Measurements from ENCODE around the gene CPLANE2. TPM values are rescaled to one million over a fixed set of nuclear protein-coding genes. Genes with fewer than 3 reads are reported as not detected.

Gene CPLANE2
- total and polyA plus RNA-seq, 2 of the 4 experiments (the other 2 are of a cell fraction): 3.2 to 5.8 TPM

DNA sequence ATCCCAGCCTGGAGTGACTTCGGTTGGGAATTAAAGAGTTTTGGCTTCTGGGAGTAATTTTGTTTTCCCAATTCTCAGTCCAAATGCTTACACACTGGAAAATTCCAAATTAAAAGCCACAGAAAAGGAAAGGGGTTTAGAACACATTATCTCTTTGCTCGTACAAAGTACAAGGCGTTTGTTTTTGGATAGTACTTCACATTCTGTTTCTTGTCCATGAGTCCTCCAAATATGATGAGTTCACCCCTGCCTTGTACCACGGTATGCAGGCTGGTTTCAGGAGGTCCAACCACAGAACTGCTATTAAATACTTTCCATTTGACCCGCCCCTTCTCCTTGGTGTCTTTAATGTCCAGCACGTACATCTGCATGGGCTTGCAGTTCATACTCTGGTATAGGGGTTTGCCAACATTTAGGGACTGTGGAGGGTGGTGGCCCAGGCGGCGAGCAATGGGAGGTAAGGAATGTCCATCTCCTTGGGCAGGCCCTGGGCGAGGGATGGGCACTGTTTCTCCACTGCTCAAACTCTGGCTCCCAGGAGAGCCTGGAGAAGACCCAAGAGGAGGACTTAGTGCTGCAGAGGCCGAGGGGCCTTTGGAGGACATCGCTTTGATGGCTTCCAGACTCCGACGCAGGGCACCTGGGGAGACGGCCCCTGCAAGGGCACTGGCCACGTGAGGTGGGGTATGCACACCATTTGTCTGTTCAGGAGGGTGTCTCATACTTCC lies 13.7 kb upstream of the CPLANE2 start:
- Histone ChIP-seq H3K14ac (replicated peaks; ENCODE audit: low read depth, low read length) (0 out of 2 replicates have a peak overlapping the region, but pooled peaks have one; percentile 14), H3K36me3 (ENCODE audit: control insufficient read depth, insufficient read depth, low read length) (peaks cover 31% of the 10 kb centered on the region), H2BK120ac (ENCODE audit: low read depth, low read length) (0 out of 2 replicates have a peak overlapping the region, but pooled peaks have one; percentile 12), H3K27ac (ENCODE audit: insufficient read depth, low read length) (no peak overlapping the region), H2AK5ac (ENCODE audit: low read depth, low read length) (no peak overlapping the region; the same call in 1 of the 2 replicates), H3K27me3 (ENCODE audit: control insufficient read depth, insufficient read depth, low read length) (no peaks in the 10 kb centered on the region), H2AFZ (replicated peaks; ENCODE audit: low read length, poor library complexity) (no peak overlapping the region), H2BK5ac (ENCODE audit: low read depth, low read length, poor library complexity, severe bottlenecking) (no peak overlapping the region), H3K4me2 (ENCODE audit: low read depth, low read length) (no peak overlapping the region), H4K8ac (ENCODE audit: low read depth in 2 of 2, low read length in 2 of 2) (no peak overlapping the region), H2BK20ac (ENCODE audit: low read depth, low read length) (no peak overlapping the region), H2BK15ac (ENCODE audit: low read depth, low read length) (no peak overlapping the region), H3K4me1 (ENCODE audit: control insufficient read depth, insufficient read depth, low read length) (peaks cover 20% of the 10 kb centered on the region), H3K18ac (ENCODE audit: low read depth, low read length) (no peak overlapping the region), H3K56ac (ENCODE audit: extremely low read depth, insufficient read depth, low read length) (no peak overlapping the region), H3K23ac (ENCODE audit: low read depth, low read length) (no peak overlapping the region), H4K20me1 (ENCODE audit: insufficient read depth, low read length) (peaks cover 3% of the 10 kb centered on the region; the same call in 1 of the 2 replicates), H3K4me3 (ENCODE audit: insufficient read depth, low read depth, low read length) (no peak overlapping the region), H4K5ac (ENCODE audit: low read depth, low read length) (no peak overlapping the region), H4K91ac (ENCODE audit: insufficient read depth, low read depth, low read length) (no peak overlapping the region), H3K9me1 (ENCODE audit: insufficient read depth, low read length) (peaks cover 20% of the 10 kb centered on the region), H2AK9ac (replicated peaks; ENCODE audit: low read depth, low read length, poor library complexity) (no peak overlapping the region), H3K9ac (ENCODE audit: low read depth, low read length) (no peak overlapping the region), H3K4ac (ENCODE audit: low read depth, low read length) (no peak overlapping the region), H3K9me3 (ENCODE audit: control insufficient read depth, insufficient read depth, low read length) (no peaks in the 10 kb centered on the region), H3K79me1 (ENCODE audit: low read depth in 1 of 2, low read length in 2 of 2) (peaks cover 19 to 41% of the 10 kb centered on the region in 2 experiments)
- dilution Hi-C loops (cut with HindIII; ENCODE audit: low sequenced_read_pairs, unreplicated experiment) (no loop called here), in situ Hi-C loops (cut with MboI; ENCODE audit: low sequenced_read_pairs) (no loop called here), intact Hi-C loops (cut with micrococcal nuclease) (no loop called here)
- ChIA-PET CTCF (no interaction called here), POLR2A (ENCODE audit: unreplicated experiment) (no interaction called here)
- WGBS, 2 experiments (ENCODE audit: extremely low coverage in 2 of 2, insufficient read length in 1 of 2): 100% methylated on average over 1 of the region's 15 CpGs; no CpG with 5 or more reads in 1 of the 2 experiments
- ATAC-seq (ENCODE audit: low read depth) (peak; percentile 48), DNase-seq (peak; percentile 57)
- no TSS peak for BruUV-seq (replicated peaks)
- TF ChIP-seq MXI1 (IDR thresholded peaks at IDR 0.05; ENCODE audit: borderline replicate concordance, low read depth, low read length) (no peak), ELK1 (IDR thresholded peaks at IDR 0.05; ENCODE audit: borderline replicate concordance, low read depth, low read length) (no peak), NFE2L2 (IDR thresholded peaks at IDR 0.05; ENCODE audit: low read depth, low read length) (no peak), MAZ (IDR thresholded peaks at IDR 0.05; ENCODE audit: borderline replicate concordance, low read depth, low read length) (no peak), RFX5 (IDR thresholded peaks at IDR 0.05; ENCODE audit: low read depth, low read length) (no peak), RCOR1 (IDR thresholded peaks at IDR 0.05; ENCODE audit: insufficient replicate concordance, low read length) (no peak), SMC3 (IDR thresholded peaks at IDR 0.05; ENCODE audit: low read depth, low read length) (no peak), BHLHE40 (IDR thresholded peaks at IDR 0.05; ENCODE audit: low read depth, low read length) (no peak), CEBPB (IDR thresholded peaks at IDR 0.05; ENCODE audit: low read depth, low read length) (no peak), USF2 (IDR thresholded peaks at IDR 0.05; ENCODE audit: low read depth, low read length) (no peak), FOS (IDR thresholded peaks at IDR 0.05; ENCODE audit: low read depth, low read length) (no peak), CHD1 (IDR thresholded peaks at IDR 0.05; ENCODE audit: low read depth, low read length) (no peak), RAD21 (IDR thresholded peaks at IDR 0.05; ENCODE audit: low read length) (no peak), POLR2A (IDR thresholded peaks at IDR 0.05; ENCODE audit: low read depth, low read length) (no peak)
- TF ChIP-seq, protein P1, sequence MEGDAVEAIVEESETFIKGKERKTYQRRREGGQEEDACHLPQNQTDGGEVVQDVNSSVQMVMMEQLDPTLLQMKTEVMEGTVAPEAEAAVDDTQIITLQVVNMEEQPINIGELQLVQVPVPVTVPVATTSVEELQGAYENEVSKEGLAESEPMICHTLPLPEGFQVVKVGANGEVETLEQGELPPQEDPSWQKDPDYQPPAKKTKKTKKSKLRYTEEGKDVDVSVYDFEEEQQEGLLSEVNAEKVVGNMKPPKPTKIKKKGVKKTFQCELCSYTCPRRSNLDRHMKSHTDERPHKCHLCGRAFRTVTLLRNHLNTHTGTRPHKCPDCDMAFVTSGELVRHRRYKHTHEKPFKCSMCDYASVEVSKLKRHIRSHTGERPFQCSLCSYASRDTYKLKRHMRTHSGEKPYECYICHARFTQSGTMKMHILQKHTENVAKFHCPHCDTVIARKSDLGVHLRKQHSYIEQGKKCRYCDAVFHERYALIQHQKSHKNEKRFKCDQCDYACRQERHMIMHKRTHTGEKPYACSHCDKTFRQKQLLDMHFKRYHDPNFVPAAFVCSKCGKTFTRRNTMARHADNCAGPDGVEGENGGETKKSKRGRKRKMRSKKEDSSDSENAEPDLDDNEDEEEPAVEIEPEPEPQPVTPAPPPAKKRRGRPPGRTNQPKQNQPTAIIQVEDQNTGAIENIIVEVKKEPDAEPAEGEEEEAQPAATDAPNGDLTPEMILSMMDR (conservative IDR thresholded peaks at IDR 0.05; ENCODE audit: low read depth, low read length): no peak

Measured in IMR-90 (cell line).